Neural cell (in vitro differentiated cells): ENCODE measurements around the gene MADCAM1. TPM values are rescaled to one million over a fixed set of nuclear protein-coding genes. Genes with fewer than 3 reads are reported as not detected.

Source experiments
- H2AFZ ChIP-seq: fragments of 200-600, 300-800 bp; sonication (generic), shearing (Covaris generic); 2 replicates; pipeline ENCODE4 v1.6.0; 2014; ENCODE audit warnings: low read depth, mild to moderate bottlenecking, antibody characterized with exemption, low read length, moderate library complexity
- H3F3A ChIP-seq: fragments of 200-600 bp; shearing (Covaris generic); 2 replicates; pipeline ENCODE4 v1.6.1; 2016; ENCODE audit warnings: mild to moderate bottlenecking, moderate library complexity, mixed read lengths, antibody characterized with exemption, low read length; ENCODE audit not compliant: insufficient read depth, poor library complexity, severe bottlenecking
- H3K27ac ChIP-seq: fragments of 200-600, 300-800 bp; sonication (generic), shearing (Covaris generic); 2 replicates; pipeline ENCODE4 v1.5.1; 2014; ENCODE audit warnings: mild to moderate bottlenecking, low read length, moderate library complexity
- H3K27me3 ChIP-seq: fragments of 300-800, 200-600 bp; sonication (generic), shearing (Covaris generic); 2 replicates; pipeline ENCODE4 v1.6.0; 2014; ENCODE audit warnings: mild to moderate bottlenecking, low read depth, low read length, moderate library complexity; ENCODE audit not compliant: insufficient read depth
- H3K36me3 ChIP-seq: fragments of 300-800, 200-600 bp; sonication (generic), shearing (Covaris generic); 2 replicates; pipeline ENCODE4 v1.5.1; 2014; ENCODE audit warnings: mild to moderate bottlenecking, antibody characterized with exemption, low read length, moderate library complexity; ENCODE audit not compliant: insufficient read depth
- H3K4me2 ChIP-seq: fragments of 300-800, 200-600 bp; sonication (generic), shearing (Covaris generic); 2 replicates; pipeline ENCODE4 v1.6.0; 2014; ENCODE audit warnings: mild to moderate bottlenecking, low read length
- H3K4me3 ChIP-seq: fragments of 300-800, 200-600 bp; sonication (generic), shearing (Covaris generic); 2 replicates; pipeline ENCODE4 v1.5.1; 2014; ENCODE audit warnings: mild to moderate bottlenecking, low read length, moderate library complexity
- H3K79me2 ChIP-seq: fragments of 200-600 bp; shearing (Covaris generic); replicated peaks from 2 replicates; pipeline ENCODE4 v1.6.0; 2014; ENCODE audit warnings: mild to moderate bottlenecking, low read length, moderate library complexity; ENCODE audit not compliant: insufficient read depth
- H3K9ac ChIP-seq: fragments of 300-800, 200-600 bp; sonication (generic), shearing (Covaris generic); 2 replicates; pipeline ENCODE4 v1.6.1; 2016; ENCODE audit warnings: mild to moderate bottlenecking, low read length, mixed read lengths
- H3K9me2 ChIP-seq: fragments of 200-600 bp; shearing (Covaris generic); 2 replicates; pipeline ENCODE4 v1.6.1; 2016; ENCODE audit warnings: mild to moderate bottlenecking, low read length, mixed read lengths; ENCODE audit not compliant: insufficient read depth
- H3K9me3 ChIP-seq: fragments of 200-600, 300-800 bp; sonication (generic), shearing (Covaris generic); 2 replicates; pipeline ENCODE4 v1.6.1; 2016; ENCODE audit warnings: mild to moderate bottlenecking, mixed run types, low read length, moderate library complexity, mixed read lengths
- H4K20me1 ChIP-seq: fragments of 200-600 bp; shearing (Covaris generic); 2 replicates; pipeline ENCODE4 v1.6.1; 2016; ENCODE audit warnings: mild to moderate bottlenecking, mixed run types; ENCODE audit not compliant: insufficient read depth
- EP300 ChIP-seq: fragments of 450-650 bp; conservative IDR thresholded peaks from 2 replicates; pipeline ENCODE4 v1.6.1; 2014; ENCODE audit warnings: antibody characterized with exemption, mild to moderate bottlenecking, moderate library complexity; ENCODE audit not compliant: poor library complexity, severe bottlenecking
- POLR2AphosphoS5 ChIP-seq: IDR thresholded peaks from 2 replicates; pipeline ENCODE4 v1.6.1; 2012
- RAD21 ChIP-seq: fragments of 450-650 bp; conservative IDR thresholded peaks from 2 replicates; pipeline ENCODE4 v1.6.1; 2014; ENCODE audit warnings: antibody characterized with exemption, mild to moderate bottlenecking, moderate library complexity
- SMC3 ChIP-seq: fragments of 450-650 bp; conservative IDR thresholded peaks from 2 replicates; pipeline ENCODE4 v1.6.1; 2014; ENCODE audit warnings: antibody characterized with exemption, mild to moderate bottlenecking, moderate library complexity; ENCODE audit not compliant: poor library complexity
- polyA plus RNA-seq: library from polyadenylated mRNA; depleted of rRNA; stranded (reverse); fragments of >200 nt; gene quantifications from 2 replicates; pipeline ENCODE4 v1.2.3, GENCODE V29; 2014
- TF ChIP-seq, protein P1 (sequence below): fragments of 450-650 bp; IDR thresholded peaks from 2 replicates; pipeline ENCODE4 v1.5.1; 2014; ENCODE audit warnings: antibody characterized with exemption, mild to moderate bottlenecking, moderate library complexity; ENCODE audit not compliant: poor library complexity, severe bottlenecking
- TF ChIP-seq, protein P2 (sequence below): IDR thresholded peaks from 2 replicates; pipeline ENCODE4 v1.6.1; 2012; ENCODE audit warnings: borderline replicate concordance

The MADCAM1 gene
- polyA plus RNA-seq, 1 donor from 2014 or later: 1.0 TPM

DNA sequence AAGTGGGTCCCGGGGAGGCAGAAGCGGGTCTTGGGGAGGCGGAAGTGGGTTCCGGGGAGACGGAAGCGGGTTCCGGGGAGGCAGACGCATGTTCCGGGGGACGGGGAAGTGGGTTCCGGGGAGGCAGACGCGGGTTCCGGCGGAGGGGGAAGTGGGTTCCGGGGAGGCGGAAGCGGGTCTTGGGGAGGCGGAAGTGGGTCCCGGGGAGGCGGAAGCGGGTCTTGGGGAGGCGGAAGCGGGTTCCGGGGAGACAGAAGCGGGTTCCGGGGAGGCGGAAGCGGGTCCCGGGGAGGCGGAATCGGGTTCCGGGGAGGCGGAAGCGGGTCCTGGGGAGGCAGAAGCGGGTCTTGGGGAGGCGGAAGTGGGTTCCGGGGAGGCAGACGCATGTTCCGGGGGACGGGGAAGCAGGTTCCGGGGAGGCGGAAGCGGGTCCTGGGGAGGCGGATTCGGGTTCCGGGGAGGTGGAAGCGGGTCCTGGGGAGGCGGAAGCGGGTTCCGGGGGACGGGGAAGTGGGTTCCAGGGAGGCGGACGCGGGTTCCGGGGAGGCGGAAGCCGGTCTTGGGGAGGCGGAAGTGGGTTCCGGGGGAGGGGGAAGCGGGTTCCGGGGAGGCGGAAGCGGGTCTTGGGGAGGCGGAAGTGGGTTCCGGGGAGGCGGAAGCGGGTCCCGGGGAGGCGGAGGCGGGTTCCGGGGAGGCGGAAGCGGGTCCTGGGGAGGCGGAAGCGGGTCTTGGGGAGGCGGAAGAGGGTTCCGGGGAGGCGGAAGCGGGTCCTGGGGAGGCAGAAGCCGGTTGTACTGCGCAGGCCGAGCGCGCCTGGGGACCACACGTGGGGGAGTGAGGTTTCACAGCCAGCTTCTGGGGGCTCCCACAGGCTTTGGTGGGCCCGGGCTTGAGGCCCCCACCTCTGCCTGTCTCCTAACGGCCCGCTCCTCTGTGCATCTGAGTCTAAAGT lies 37.9 kb upstream of the MADCAM1 start:
- Histone ChIP-seq H3K27ac (no peak overlapping the region), H3K27me3 (no peaks in the 10 kb centered on the region), H3K4me2 (no peak overlapping the region), H3K9ac (no peak overlapping the region), H3K36me3 (peaks cover 5% of the 10 kb centered on the region), H3F3A (no peaks in the 10 kb centered on the region), H4K20me1 (no peaks in the 10 kb centered on the region), H3K9me2 (no peaks in the 10 kb centered on the region), H3K4me3 (peak overlapping the region; percentile 83), H3K79me2 (peaks cover 3% of the 10 kb centered on the region), H3K9me3 (no peaks in the 10 kb centered on the region), H2AFZ (no peak overlapping the region)
- TF ChIP-seq, protein P1, sequence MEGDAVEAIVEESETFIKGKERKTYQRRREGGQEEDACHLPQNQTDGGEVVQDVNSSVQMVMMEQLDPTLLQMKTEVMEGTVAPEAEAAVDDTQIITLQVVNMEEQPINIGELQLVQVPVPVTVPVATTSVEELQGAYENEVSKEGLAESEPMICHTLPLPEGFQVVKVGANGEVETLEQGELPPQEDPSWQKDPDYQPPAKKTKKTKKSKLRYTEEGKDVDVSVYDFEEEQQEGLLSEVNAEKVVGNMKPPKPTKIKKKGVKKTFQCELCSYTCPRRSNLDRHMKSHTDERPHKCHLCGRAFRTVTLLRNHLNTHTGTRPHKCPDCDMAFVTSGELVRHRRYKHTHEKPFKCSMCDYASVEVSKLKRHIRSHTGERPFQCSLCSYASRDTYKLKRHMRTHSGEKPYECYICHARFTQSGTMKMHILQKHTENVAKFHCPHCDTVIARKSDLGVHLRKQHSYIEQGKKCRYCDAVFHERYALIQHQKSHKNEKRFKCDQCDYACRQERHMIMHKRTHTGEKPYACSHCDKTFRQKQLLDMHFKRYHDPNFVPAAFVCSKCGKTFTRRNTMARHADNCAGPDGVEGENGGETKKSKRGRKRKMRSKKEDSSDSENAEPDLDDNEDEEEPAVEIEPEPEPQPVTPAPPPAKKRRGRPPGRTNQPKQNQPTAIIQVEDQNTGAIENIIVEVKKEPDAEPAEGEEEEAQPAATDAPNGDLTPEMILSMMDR: no peak
- TF ChIP-seq EP300: no peak

DNA sequence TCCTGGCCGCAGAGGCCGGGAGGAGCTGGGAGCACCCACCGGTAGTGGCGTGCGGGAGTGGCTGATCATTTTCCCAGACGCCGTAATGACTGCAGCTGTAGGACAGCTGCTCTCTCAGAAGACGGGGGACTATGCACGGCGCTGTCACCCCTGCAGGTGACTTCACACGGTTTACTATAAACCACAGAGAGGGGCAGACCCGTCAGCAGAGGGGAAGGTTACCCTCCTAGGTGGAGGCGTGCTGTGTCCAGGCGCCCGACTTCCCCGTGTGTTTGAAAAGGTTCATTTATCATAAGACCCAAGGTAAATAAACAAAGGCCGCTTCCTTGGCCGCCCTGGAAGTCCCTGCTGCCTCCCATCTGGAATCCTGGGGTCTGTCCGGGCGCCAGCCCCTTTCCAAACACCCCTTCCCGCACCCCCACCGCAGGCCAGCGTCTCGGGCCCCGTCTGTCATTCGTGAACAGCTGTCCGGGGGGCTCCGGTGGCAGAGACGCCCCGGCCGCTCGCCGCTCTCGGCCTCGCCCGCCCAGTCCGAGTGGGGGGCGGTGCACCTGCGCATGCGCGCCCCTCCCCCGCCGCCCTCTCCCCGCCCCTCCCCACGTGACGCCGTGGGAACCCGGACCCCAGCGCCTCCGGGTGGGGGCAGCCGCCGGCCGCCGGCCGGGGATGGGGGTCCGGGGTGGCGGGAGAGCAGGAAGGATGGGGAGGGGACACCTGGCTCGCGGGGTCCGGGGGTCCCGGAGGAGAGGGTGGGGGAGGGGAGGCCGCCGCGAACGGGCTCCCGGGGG lies 36.4 kb upstream of the MADCAM1 start:
- Histone ChIP-seq H3F3A (no peaks in the 10 kb centered on the region), H2AFZ (peak overlapping the region; percentile 60), H3K9me2 (no peaks in the 10 kb centered on the region), H3K9ac (peak overlapping the region; percentile 92), H3K79me2 (peaks cover 3% of the 10 kb centered on the region), H4K20me1 (no peaks in the 10 kb centered on the region), H3K36me3 (no peaks in the 10 kb centered on the region), H3K9me3 (no peaks in the 10 kb centered on the region), H3K27ac (peak overlapping the region; percentile 93), H3K27me3 (no peaks in the 10 kb centered on the region), H3K4me2 (peak overlapping the region; percentile 45), H3K4me3 (peak overlapping the region; percentile 83)
- TF ChIP-seq, protein P1: no peak
- TF ChIP-seq SMC3 (peak; percentile 38), POLR2AphosphoS5 (peak; percentile 86), RAD21 (peak; percentile 45)
- TF ChIP-seq, protein P2, sequence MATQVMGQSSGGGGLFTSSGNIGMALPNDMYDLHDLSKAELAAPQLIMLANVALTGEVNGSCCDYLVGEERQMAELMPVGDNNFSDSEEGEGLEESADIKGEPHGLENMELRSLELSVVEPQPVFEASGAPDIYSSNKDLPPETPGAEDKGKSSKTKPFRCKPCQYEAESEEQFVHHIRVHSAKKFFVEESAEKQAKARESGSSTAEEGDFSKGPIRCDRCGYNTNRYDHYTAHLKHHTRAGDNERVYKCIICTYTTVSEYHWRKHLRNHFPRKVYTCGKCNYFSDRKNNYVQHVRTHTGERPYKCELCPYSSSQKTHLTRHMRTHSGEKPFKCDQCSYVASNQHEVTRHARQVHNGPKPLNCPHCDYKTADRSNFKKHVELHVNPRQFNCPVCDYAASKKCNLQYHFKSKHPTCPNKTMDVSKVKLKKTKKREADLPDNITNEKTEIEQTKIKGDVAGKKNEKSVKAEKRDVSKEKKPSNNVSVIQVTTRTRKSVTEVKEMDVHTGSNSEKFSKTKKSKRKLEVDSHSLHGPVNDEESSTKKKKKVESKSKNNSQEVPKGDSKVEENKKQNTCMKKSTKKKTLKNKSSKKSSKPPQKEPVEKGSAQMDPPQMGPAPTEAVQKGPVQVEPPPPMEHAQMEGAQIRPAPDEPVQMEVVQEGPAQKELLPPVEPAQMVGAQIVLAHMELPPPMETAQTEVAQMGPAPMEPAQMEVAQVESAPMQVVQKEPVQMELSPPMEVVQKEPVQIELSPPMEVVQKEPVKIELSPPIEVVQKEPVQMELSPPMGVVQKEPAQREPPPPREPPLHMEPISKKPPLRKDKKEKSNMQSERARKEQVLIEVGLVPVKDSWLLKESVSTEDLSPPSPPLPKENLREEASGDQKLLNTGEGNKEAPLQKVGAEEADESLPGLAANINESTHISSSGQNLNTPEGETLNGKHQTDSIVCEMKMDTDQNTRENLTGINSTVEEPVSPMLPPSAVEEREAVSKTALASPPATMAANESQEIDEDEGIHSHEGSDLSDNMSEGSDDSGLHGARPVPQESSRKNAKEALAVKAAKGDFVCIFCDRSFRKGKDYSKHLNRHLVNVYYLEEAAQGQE: no peak
